Peyer's patch (tissue), 4 donors: ENCODE data around the gene RIPK4.

Source experiments
- CTCF ChIP-seq, 6 experiments: fragments of 450-650 bp in 4 of 6; fragments of 200-600 bp in 2 of 6; sonication (generic) in 1 of 6; IDR thresholded peaks; one replicate each; pipeline ENCODE4 v1.5.1; 2017 to 2019; ENCODE audit warnings: antibody characterized with exemption in 6 of 6, mild to moderate bottlenecking in 3 of 6, moderate library complexity in 1 of 6
- POLR2A ChIP-seq, 2 donors: fragments of 450-650 bp; IDR thresholded peaks; one replicate each; pipeline ENCODE4 v1.5.1; 2017; ENCODE audit warnings: antibody characterized with exemption in 2 of 2, mild to moderate bottlenecking in 2 of 2, moderate library complexity in 2 of 2

GRCh38 chr21:41726058-41726558 is 40.7 kb downstream of the RIPK4 start:
- TF ChIP-seq CTCF (IDR thresholded peaks at IDR 0.05) (no peak), POLR2A (IDR thresholded peaks at IDR 0.05) (no peak)
